GM12801 (cell line): ENCODE measurements around the gene CHD2.

Experiments
- CTCF ChIP-seq: IDR thresholded peaks from one replicate; pipeline ENCODE4 v1.5.1; 2011; ENCODE audit warnings: control low read depth; ENCODE audit not compliant: insufficient read length; ENCODE audit errors: extremely low read depth

The CHD2 gene

GRCh38 chr15:92951800-92952457 lies 51.8 kb downstream of the CHD2 start:
- no peak for TF ChIP-seq CTCF

- no peak for TF ChIP-seq CTCF
Measured at GRCh38 chr15:92952458-92952850, 52.3 kb downstream of the CHD2 start.

GRCh38 chr15:92953566-92953965 lies 53.4 kb downstream of the CHD2 start:
- no peak for TF ChIP-seq CTCF

GRCh38 chr15:92954002-92954401 lies 53.9 kb downstream of the CHD2 start:
- no peak for TF ChIP-seq CTCF

GRCh38 chr15:92954578-92954977 lies 54.5 kb downstream of the CHD2 start:
- TF ChIP-seq CTCF: no peak

- TF ChIP-seq CTCF: no peak
Measured at GRCh38 chr15:92955706-92956105, 55.6 kb downstream of the CHD2 start.

- TF ChIP-seq CTCF: no peak
Measured at GRCh38 chr15:92958105-92958504, 58.0 kb downstream of the CHD2 start.
